Transverse colon (tissue), 4 donors: ENCODE results near the gene RELB. TPM values are rescaled to one million over a fixed set of nuclear protein-coding genes. Genes with fewer than 3 reads are reported as not detected.

Source experiments
- DNase-seq: peaks from one replicate; pipeline ENCODE4 v3.0.0-alpha.2; 2019
- H3K27ac ChIP-seq, 4 donors: fragments of 200-600 bp; sonication (generic); 2 replicates each; pipeline ENCODE4 v1.5.1; 2016 to 2018; ENCODE audit warnings: inconsistent platforms in 4 of 4
- H3K27me3 ChIP-seq: fragments of 200-600 bp; sonication (generic); 2 replicates; pipeline ENCODE4 v1.5.1; 2017; ENCODE audit warnings: inconsistent platforms
- H3K36me3 ChIP-seq, 4 donors: fragments of 200-600 bp; sonication (generic); 2 replicates each; pipeline ENCODE4 v1.5.1; 2017 to 2019; ENCODE audit warnings: inconsistent platforms in 4 of 4
- H3K4me1 ChIP-seq, 4 donors: fragments of 200-600 bp; sonication (generic); 2 replicates each; pipeline ENCODE4 v1.5.1; 2017 to 2020; ENCODE audit warnings: inconsistent platforms in 4 of 4
- H3K4me3 ChIP-seq, 4 donors: fragments of 200-600 bp; sonication (generic); 1 replicate in 1 of 4; 2 replicates in 3 of 4; pipeline versions ENCODE4 v1.5.1 to v1.6.1; 2017 to 2019; ENCODE audit warnings: inconsistent platforms in 4 of 4
- H3K9me3 ChIP-seq, 2 donors: fragments of 200-600 bp; sonication (generic); 2 replicates each; pipeline ENCODE4 v1.5.1; 2017 to 2019; ENCODE audit warnings: inconsistent platforms in 2 of 2
- CTCF ChIP-seq, 5 experiments: fragments of 200-600 bp in 3 of 5; fragments of 450-650 bp in 2 of 5; sonication (generic) in 3 of 5; IDR thresholded peaks; 1 replicate in 2 of 5; 2 replicates in 3 of 5; pipeline ENCODE4 v1.5.1; 2016 to 2017; ENCODE audit warnings: antibody characterized with exemption in 5 of 5, inconsistent platforms in 3 of 5, mild to moderate bottlenecking in 2 of 5, moderate library complexity in 1 of 5
- EP300 ChIP-seq: sonication (generic); formaldehyde crosslinking; IDR thresholded peaks from one replicate; pipeline ENCODE4 v1.6.1; 2017; ENCODE audit warnings: antibody characterized with exemption, low read depth
- POLR2A ChIP-seq: fragments of 450-650 bp; IDR thresholded peaks from one replicate; pipeline ENCODE4 v1.6.1; 2016; ENCODE audit warnings: antibody characterized with exemption, mild to moderate bottlenecking, moderate library complexity
- POLR2AphosphoS5 ChIP-seq, 3 donors: sonication (generic); formaldehyde crosslinking; IDR thresholded peaks; one replicate each; pipeline ENCODE4 v1.6.1; 2016; ENCODE audit warnings: antibody characterized with exemption in 3 of 3
- WGBS, 2 donors: methylation state at CpG; one replicate each; pipeline ENCODE4 v1.1.5; 2018; ENCODE audit warnings: low coverage in 1 of 2; 5-methylcytosine and 5-hydroxymethylcytosine counted together
- in situ Hi-C, 4 donors: fragments of 200-750 bp; cut with MboI; loops; one replicate each; pipeline versions ENCODE4 v1.15.0 to v1.15.1; 2017; ENCODE audit warnings: low sequenced_read_pairs in 3 of 4, low pct_ligation_motif_present in 1 of 4, low pct_unique_long_range_greater_than_20kb in 1 of 4
- intact Hi-C: fragments of 100-400 bp; cut with DNase I; formaldehyde crosslinking; loops from one replicate; pipeline ENCODE4 v1.15.1; 2023; ENCODE audit warnings: low total_unique reads
- total RNA-seq, 4 donors: library from RNA; depleted of rRNA; stranded (reverse); fragments of >200 nt; gene quantifications; one replicate each; pipeline ENCODE4 v1.1.0, GENCODE V29; 2016

RELB gene
- total RNA-seq, 4 donors from 2014 or later, result 11.9 to 58.4 (median 34.8) TPM

GRCh38 chr19:45005787-45006186, 4.5 kb downstream of the RELB start:
- TF ChIP-seq POLR2AphosphoS5 (IDR thresholded peaks at IDR 0.05), result peak in 2 of 3 donors; percentile 8 to 37
- no peak for TF ChIP-seq CTCF (IDR thresholded peaks at IDR 0.05)
- Histone ChIP-seq H3K4me3 (no peak overlapping the region), H3K4me1 (peaks cover 7 to 56% (median 36%) of the 10 kb centered on the region in 4 donors), H3K27me3 (no peaks in the 10 kb centered on the region), H3K9me3 (no peaks in the 10 kb centered on the region), H3K36me3 (no peaks in the 10 kb centered on the region), H3K27ac (peak overlapping the region; percentile 77 to 93 (median 88))
- in situ Hi-C loops (no loop called here), intact Hi-C loops (no loop called here)
- DNase-seq, result peak; percentile 85
- 60 to 90% methylated on average over 2 to 9 of the region's 9 CpGs for WGBS, 2 donors

GRCh38 chr19:45008552-45008951, 7.3 kb downstream of the RELB start:
- intact Hi-C loops (no loop called here), in situ Hi-C loops (no loop called here)
- Histone ChIP-seq H3K4me3 (peak overlapping the region in 2 of 4 donors; percentile 14 to 38), H3K27ac (peak overlapping the region; percentile 77 to 93 (median 85)), H3K9me3 (no peaks in the 10 kb centered on the region), H3K4me1 (peaks cover 0 to 44% (median 25%) of the 10 kb centered on the region in 4 donors), H3K27me3 (no peaks in the 10 kb centered on the region), H3K36me3 (peaks cover 0 to under 1% (median 0%) of the 10 kb centered on the region in 4 donors)
- 45% methylated on average over 10 of the region's 10 CpGs; no CpG with 5 or more reads in 1 of the 2 donors for WGBS, 2 donors
- no peak for TF ChIP-seq EP300
- TF ChIP-seq POLR2AphosphoS5 (IDR thresholded peaks at IDR 0.05), result peak; percentile 30 to 72 (median 61)
- peak; percentile 54 for TF ChIP-seq POLR2A
- peak; percentile 85 for DNase-seq

GRCh38 chr19:45009625-45010255, 8.5 kb downstream of the RELB start:
- H3K9me3 ChIP-seq, result no peaks in the 10 kb centered on the region
- WGBS, 2 donors, result 69 to 91% methylated on average over 3 to 9 of the region's 9 CpGs
- H3K4me1 ChIP-seq, result peaks cover 0 to 42% (median 25%) of the 10 kb centered on the region in 4 donors
- H3K27me3 ChIP-seq, result no peaks in the 10 kb centered on the region
- TF ChIP-seq POLR2AphosphoS5 (IDR thresholded peaks at IDR 0.05), result no peak
- TF ChIP-seq CTCF (IDR thresholded peaks at IDR 0.05), result no peak
- peaks cover 0 to 8% (median 0%) of the 10 kb centered on the region in 4 donors for H3K36me3 ChIP-seq
- no peak for DNase-seq
- intact Hi-C loops (no loop called here), in situ Hi-C loops (no loop called here)
- H3K27ac ChIP-seq, result peak overlapping the region in 1 of 4 donors; percentile 93
- H3K4me3 ChIP-seq, result no peak overlapping the region

- 70 to 73% methylated on average over 5 to 6 of the region's 6 CpGs for WGBS, 2 donors
- Histone ChIP-seq H3K36me3 (peaks cover 0 to 8% (median 0%) of the 10 kb centered on the region in 4 donors), H3K27me3 (no peaks in the 10 kb centered on the region), H3K4me1 (peaks cover 0 to 37% (median 23%) of the 10 kb centered on the region in 4 donors), H3K4me3 (no peak overlapping the region), H3K27ac (no peak overlapping the region), H3K9me3 (no peaks in the 10 kb centered on the region)
- in situ Hi-C loops, result no loop called here
- DNase-seq, result no peak
- TF ChIP-seq POLR2A (no peak), CTCF (IDR thresholded peaks at IDR 0.05) (no peak), EP300 (no peak), POLR2AphosphoS5 (IDR thresholded peaks at IDR 0.05) (no peak)
- intact Hi-C loops, result no loop called here
Measured at GRCh38 chr19:45010306-45010705, 9.0 kb downstream of the RELB start.
